A549 (cell line): Measurements from ENCODE around the gene TTC34. TPM values are rescaled to one million over a fixed set of nuclear protein-coding genes. Genes with fewer than 3 reads are reported as not detected.
"Not testable (repeated sequence)": the region's sequence is repeated elsewhere in the genome, so short reads cannot be mapped to it uniquely, and the experiment has no call there.

Source experiments
- ATAC-seq, 2 experiments: fragments of 200-7000 bp in 1 of 2; fragments of >200 bp in 1 of 2; cut with Nextera tagmentation in 1 of 2; cut with Tn5 transposase in 1 of 2; 3 replicates each; pipeline versions ENCODE4 v1.8.0 to v1.9.1; 2018 to 2020; ENCODE audit warnings: mild to moderate bottlenecking in 1 of 2, moderate library complexity in 1 of 2
- CTCF ChIA-PET: fragments of 300-600 bp; sonication (Branson Sonifier 250); formaldehyde crosslinking; extraction: SDS; loops from one replicate; lab custom pipeline; 2021; ENCODE audit warnings: antibody characterized with exemption, inconsistent platforms; lab: Yijun Ruan, JAX
- POLR2A ChIA-PET: fragments of 350-600 bp; formaldehyde crosslinking; extraction: SDS; loops from one replicate; lab custom pipeline; 2021; ENCODE audit warnings: antibody characterized with exemption, inconsistent platforms; lab: Yijun Ruan, JAX
- DNase-seq, 2 experiments: peaks; one replicate each; pipeline versions ENCODE4 v3.0.0 to v3.0.0-alpha.2; 2011 to 2016; ENCODE audit warnings: low read depth in 1 of 2, low spot score in 1 of 2
- FAIRE-seq: peaks from 2 replicates; lab custom pipeline; 2011; peaks lifted over from hg19 to GRCh38; lab: Jason Lieb, UNC
- H3K27ac ChIP-seq, 2 experiments: fragments of >200 bp; sonication (Bioruptor Twin); formaldehyde crosslinking; 3 replicates each; pipeline ENCODE4 v1.5.1; 2016 to 2017
- H3K4me1 ChIP-seq: fragments of >200 bp; sonication (Bioruptor Twin); formaldehyde crosslinking; 3 replicates; pipeline ENCODE4 v1.6.1; 2016
- H3K4me2 ChIP-seq: fragments of >200 bp; sonication (Bioruptor Twin); formaldehyde crosslinking; 3 replicates; pipeline ENCODE4 v1.6.1; 2016
- H3K4me3 ChIP-seq: fragments of >200 bp; sonication (Bioruptor Twin); formaldehyde crosslinking; 3 replicates; pipeline ENCODE4 v1.5.1; 2016
- H3K9me3 ChIP-seq: fragments of >200 bp; sonication (Bioruptor Twin); formaldehyde crosslinking; 3 replicates; pipeline ENCODE4 v1.6.1; 2016
- WGBS: methylation state at CpG from one replicate; pipeline ENCODE4 v1.1.6; 2017; ENCODE audit errors: missing lambda C conversion rate; 5-methylcytosine and 5-hydroxymethylcytosine counted together
- polyA plus RNA-seq, 4 experiments: library from polyadenylated mRNA; depleted of rRNA in 3 of 4; stranded (reverse); fragments of >200 nt; fragmentation: RNase III in 1 of 4; extraction: RNeasy Plus Mini Kit Qiagen cat#74134 plus additional on column Dnase treatment in 1 of 4; gene quantifications; 2 replicates in 3 of 4; 3 replicates in 1 of 4; pipeline ENCODE4 v1.2.3, GENCODE V29; 2011 to 2017

Gene TTC34
- polyA plus RNA-seq, 2 of the 4 experiments (the other 2 are of a cell fraction), result 0.04 to 0.05 TPM

GRCh38 chr1:2686091-2686863, 115.2 kb downstream of the TTC34 start:
- H3K4me2 ChIP-seq, FAIRE-seq, DNase-seq, ATAC-seq, H3K4me3 ChIP-seq, CTCF ChIA-PET, H3K9me3 ChIP-seq, H3K4me1 ChIP-seq, H3K27ac ChIP-seq, POLR2A ChIA-PET: not testable (repeated sequence)
- WGBS, result 3% methylated on average over 6 of the region's 23 CpGs

GRCh38 chr1:2685671-2686070, 115.8 kb downstream of the TTC34 start:
- CTCF ChIA-PET, ATAC-seq, POLR2A ChIA-PET, H3K4me3 ChIP-seq, DNase-seq, FAIRE-seq, H3K27ac ChIP-seq, H3K9me3 ChIP-seq, H3K4me1 ChIP-seq, H3K4me2 ChIP-seq: not testable (repeated sequence)
- WGBS, result no CpG with 5 or more reads among the region's 8 CpGs

- CTCF ChIA-PET, FAIRE-seq, H3K4me1 ChIP-seq, ATAC-seq, H3K4me2 ChIP-seq, POLR2A ChIA-PET, H3K27ac ChIP-seq, H3K4me3 ChIP-seq, DNase-seq, H3K9me3 ChIP-seq: not testable (repeated sequence)
- no CpG with 5 or more reads among the region's 9 CpGs for WGBS
These were observed 116.6 kb downstream of the TTC34 start for GRCh38 chr1:2684878-2685277.

- H3K27ac ChIP-seq, H3K4me3 ChIP-seq, DNase-seq, FAIRE-seq, CTCF ChIA-PET, ATAC-seq, H3K4me2 ChIP-seq, H3K4me1 ChIP-seq, H3K9me3 ChIP-seq, POLR2A ChIA-PET: not testable (repeated sequence)
- 0% methylated on average over 4 of the region's 7 CpGs for WGBS
These were observed 117.5 kb downstream of the TTC34 start for GRCh38 chr1:2684000-2684399.

GRCh38 chr1:2683321-2683741, 118.2 kb downstream of the TTC34 start:
- WGBS, result 0% methylated on average over 5 of the region's 9 CpGs

DNA sequence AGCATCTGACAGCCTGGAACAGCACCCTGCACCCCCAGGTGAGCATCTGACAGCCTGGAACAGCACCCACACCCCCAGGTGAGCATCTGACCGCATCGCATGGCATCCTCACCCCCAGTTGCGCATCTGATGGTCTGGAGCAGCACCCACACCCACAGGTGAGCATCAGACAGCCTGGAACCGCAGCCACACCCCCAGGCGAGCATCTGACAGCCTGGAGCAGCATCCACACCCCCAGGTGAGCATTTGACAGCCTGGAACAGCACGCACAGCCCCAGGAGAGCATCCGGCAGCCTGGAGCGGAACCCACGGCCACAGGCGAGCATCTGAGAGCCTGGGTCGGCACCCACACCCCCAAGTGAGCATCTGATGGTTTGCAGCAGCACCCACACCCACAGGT, 118.6 kb downstream of the TTC34 start:
- CTCF ChIA-PET, ATAC-seq, H3K27ac ChIP-seq, POLR2A ChIA-PET, H3K4me2 ChIP-seq, H3K4me3 ChIP-seq, FAIRE-seq, H3K4me1 ChIP-seq, H3K9me3 ChIP-seq, DNase-seq: not testable (repeated sequence)
- 8% methylated on average over 5 of the region's 11 CpGs for WGBS

More at GRCh38 chr1:2683321-2683741, 118.2 kb downstream of the TTC34 start:
- POLR2A ChIA-PET, H3K4me3 ChIP-seq, H3K4me2 ChIP-seq, DNase-seq, H3K9me3 ChIP-seq, H3K4me1 ChIP-seq, CTCF ChIA-PET, FAIRE-seq, ATAC-seq, H3K27ac ChIP-seq: not testable (repeated sequence)

- H3K4me1 ChIP-seq, ATAC-seq, H3K4me3 ChIP-seq, H3K9me3 ChIP-seq, POLR2A ChIA-PET, DNase-seq, FAIRE-seq, H3K4me2 ChIP-seq, CTCF ChIA-PET, H3K27ac ChIP-seq: not testable (repeated sequence)
- no CpG with 5 or more reads among the region's 10 CpGs for WGBS
These were observed 124.8 kb downstream of the TTC34 start for GRCh38 chr1:2676726-2677125.

- not testable (repeated sequence) for FAIRE-seq
These were observed 129.8 kb downstream of the TTC34 start for GRCh38 chr1:2671656-2672055.

DNA sequence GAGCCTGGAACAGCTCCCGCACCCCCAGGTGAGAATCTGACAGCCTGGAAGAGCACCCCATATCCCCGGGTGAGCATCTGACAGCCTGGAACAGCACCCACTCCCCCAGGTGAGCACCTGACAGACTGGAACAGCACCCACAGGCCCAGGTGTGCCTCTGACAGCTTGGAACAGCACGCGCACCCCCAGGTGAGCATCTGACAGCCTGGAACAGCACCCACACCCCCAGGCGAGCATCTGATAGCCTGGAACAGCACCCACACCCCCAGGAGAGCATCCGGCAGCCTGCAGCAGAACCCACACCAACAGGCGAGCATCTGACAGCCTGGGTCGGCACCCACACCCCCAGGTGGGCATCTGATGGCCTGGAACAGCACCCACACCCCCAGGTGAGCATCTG, 141.7 kb downstream of the TTC34 start:
- FAIRE-seq, H3K9me3 ChIP-seq, H3K27ac ChIP-seq, H3K4me2 ChIP-seq, DNase-seq, H3K4me1 ChIP-seq, POLR2A ChIA-PET, ATAC-seq, H3K4me3 ChIP-seq, CTCF ChIA-PET: not testable (repeated sequence)
- WGBS, result 7% methylated on average over 6 of the region's 8 CpGs

More at GRCh38 chr1:2671656-2672055, 129.8 kb downstream of the TTC34 start:
- POLR2A ChIA-PET, DNase-seq, H3K4me3 ChIP-seq, H3K4me2 ChIP-seq, H3K27ac ChIP-seq, H3K4me1 ChIP-seq, H3K9me3 ChIP-seq, CTCF ChIA-PET: not testable (repeated sequence)
- ATAC-seq, result 0 out of 6 replicates have a peak, but pooled peaks of 1 of the 2 experiments have one; percentile 34
- under 1% methylated on average over 8 of the region's 11 CpGs for WGBS

GRCh38 chr1:2657909-2658308, 143.6 kb downstream of the TTC34 start:
- FAIRE-seq, H3K27ac ChIP-seq, POLR2A ChIA-PET, H3K4me2 ChIP-seq, H3K4me1 ChIP-seq, H3K9me3 ChIP-seq, DNase-seq, H3K4me3 ChIP-seq, ATAC-seq, CTCF ChIA-PET: not testable (repeated sequence)
- 4% methylated on average over 7 of the region's 10 CpGs for WGBS

DNA sequence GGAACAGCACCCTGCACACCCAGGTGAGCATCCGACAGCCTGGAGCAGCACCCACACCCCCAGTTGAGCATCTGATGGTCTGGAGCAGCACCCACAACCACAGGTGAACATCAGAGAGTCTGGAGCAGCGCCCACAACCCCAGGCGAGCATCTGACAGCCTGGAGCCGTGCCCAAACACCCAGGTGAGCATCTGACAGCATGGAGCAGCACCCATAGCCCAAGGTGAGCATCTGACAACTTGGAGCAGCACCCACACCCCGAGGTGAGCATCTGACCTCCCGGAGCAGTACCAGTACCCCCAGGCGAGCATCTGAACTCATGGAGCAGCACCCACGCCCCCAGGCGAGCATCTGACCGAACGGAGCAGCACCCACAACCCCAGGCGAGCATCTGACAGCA, 144.4 kb downstream of the TTC34 start:
- CTCF ChIA-PET, FAIRE-seq, POLR2A ChIA-PET, H3K4me3 ChIP-seq, DNase-seq, ATAC-seq, H3K4me2 ChIP-seq, H3K27ac ChIP-seq, H3K4me1 ChIP-seq, H3K9me3 ChIP-seq: not testable (repeated sequence)
- 0% methylated on average over 11 of the region's 12 CpGs for WGBS
